OCI-LY3 (cell line): ENCODE measurements around the gene RBM20.

Experiments used
- EZH2phosphoT487 ChIP-seq: fragments of 200-600 bp; shearing (Covaris generic); IDR thresholded peaks from 2 replicates; pipeline ENCODE4 v1.6.1; 2018; ENCODE audit warnings: antibody characterized with exemption, mixed run types, low read depth
- TF ChIP-seq, protein P1 (sequence below): fragments of 200-600, 300-600 bp; sonication (generic); IDR thresholded peaks from 2 replicates; pipeline ENCODE4 v1.5.1; 2014; ENCODE audit warnings: antibody characterized with exemption, low read length, low read depth

DNA sequence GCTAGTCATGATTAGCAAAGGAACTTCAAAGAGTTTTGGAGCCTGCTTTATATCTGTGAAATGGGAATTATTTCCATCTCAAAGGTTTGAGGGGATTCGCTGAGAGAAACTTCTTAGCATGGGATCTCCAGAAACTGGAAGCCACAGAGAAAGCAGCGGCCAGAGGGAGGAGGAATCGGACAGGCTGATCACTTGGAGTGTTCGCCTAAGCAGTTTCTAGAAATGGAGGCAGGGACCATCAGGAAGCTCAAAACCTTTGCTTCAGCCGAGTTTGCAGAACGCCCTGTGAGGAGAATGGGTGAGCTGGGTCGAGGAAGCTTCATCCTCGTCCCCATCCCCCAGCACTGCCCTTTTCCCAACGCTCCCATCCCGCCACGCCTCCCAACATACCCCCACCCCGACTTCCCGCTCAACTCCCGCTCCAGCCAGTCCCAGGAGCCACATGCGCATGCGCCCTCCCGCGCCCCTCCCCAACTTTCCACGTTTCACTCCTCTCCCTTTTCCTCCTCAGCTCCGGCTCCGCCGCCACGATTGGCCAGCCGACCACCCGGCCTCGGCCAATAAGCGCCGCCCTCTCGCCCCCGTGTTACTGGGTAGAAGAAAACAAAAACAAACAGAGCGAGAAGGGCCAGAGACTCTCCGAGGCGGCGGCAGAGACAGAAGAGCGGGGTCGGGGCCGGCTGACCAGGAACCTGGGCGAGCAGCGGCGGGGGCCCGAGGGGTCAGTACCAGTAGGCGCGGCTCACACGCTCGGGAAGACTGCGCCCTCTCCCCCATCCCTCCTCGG, 227.4 kb downstream of the RBM20 start, which contains the start of gene PDCD4:
- TF ChIP-seq, protein P1, sequence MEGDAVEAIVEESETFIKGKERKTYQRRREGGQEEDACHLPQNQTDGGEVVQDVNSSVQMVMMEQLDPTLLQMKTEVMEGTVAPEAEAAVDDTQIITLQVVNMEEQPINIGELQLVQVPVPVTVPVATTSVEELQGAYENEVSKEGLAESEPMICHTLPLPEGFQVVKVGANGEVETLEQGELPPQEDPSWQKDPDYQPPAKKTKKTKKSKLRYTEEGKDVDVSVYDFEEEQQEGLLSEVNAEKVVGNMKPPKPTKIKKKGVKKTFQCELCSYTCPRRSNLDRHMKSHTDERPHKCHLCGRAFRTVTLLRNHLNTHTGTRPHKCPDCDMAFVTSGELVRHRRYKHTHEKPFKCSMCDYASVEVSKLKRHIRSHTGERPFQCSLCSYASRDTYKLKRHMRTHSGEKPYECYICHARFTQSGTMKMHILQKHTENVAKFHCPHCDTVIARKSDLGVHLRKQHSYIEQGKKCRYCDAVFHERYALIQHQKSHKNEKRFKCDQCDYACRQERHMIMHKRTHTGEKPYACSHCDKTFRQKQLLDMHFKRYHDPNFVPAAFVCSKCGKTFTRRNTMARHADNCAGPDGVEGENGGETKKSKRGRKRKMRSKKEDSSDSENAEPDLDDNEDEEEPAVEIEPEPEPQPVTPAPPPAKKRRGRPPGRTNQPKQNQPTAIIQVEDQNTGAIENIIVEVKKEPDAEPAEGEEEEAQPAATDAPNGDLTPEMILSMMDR = no peak
- TF ChIP-seq EZH2phosphoT487 = no peak
